ENCODE measurements around the gene BMPR2. TPM values are rescaled to one million over a fixed set of nuclear protein-coding genes. Genes with fewer than 3 reads are reported as not detected.

BMPR2 gene
- total RNA-seq, 1 experiment from 2014 or later = 34.9 TPM

DNA sequence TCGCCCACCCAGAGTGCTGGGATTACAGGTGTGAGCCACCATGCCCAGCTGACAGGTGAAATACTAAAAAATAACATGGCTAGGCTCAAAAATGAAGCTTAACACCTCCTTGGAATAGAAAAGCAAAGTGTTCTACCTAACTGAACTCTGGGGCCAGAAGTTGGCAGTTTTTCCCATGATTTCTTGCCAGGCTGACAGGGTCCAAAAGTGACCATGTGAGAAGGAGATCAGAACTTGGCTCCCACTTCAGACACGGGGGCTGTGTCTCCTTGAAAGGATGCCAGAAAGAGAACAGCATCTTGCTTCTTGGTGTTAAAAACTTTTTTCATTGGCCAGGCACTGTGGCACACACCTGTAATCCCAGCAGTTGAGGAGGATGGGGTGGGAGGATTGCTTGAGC is 47.0 kb downstream of the BMPR2 start:
- no peaks in the 10 kb centered on the region for H3K36me3 ChIP-seq (ENCODE audit: insufficient read depth, low read length, poor library complexity, severe bottlenecking)
- intact Hi-C loops (cut with micrococcal nuclease; ENCODE audit: unreplicated experiment) = no loop called here
- CTCF ChIA-PET = no interaction called here
- no peak overlapping the region for H3K4me3 ChIP-seq (ENCODE audit: low read depth, low read length, poor library complexity, severe bottlenecking)
- H3K4me1 ChIP-seq (ENCODE audit: insufficient read depth, low read length, poor library complexity, severe bottlenecking) = peaks cover 13% of the 10 kb centered on the region
- BruUV-seq (replicated peaks) = no TSS peak
- POLR2A ChIA-PET (ENCODE audit: low non-redundant PET) = no interaction called here
- DNase-seq (ENCODE audit: low spot score) = no peak
- no peaks in the 10 kb centered on the region for H3K27me3 ChIP-seq (replicated peaks; ENCODE audit: insufficient read depth, low read depth, low read length, poor library complexity)
- no peak overlapping the region for H3K27ac ChIP-seq (ENCODE audit: low read depth, low read length, poor library complexity, severe bottlenecking)
- TF ChIP-seq CTCF (conservative IDR thresholded peaks at IDR 0.05; ENCODE audit: low read depth, low read length) (no peak), EZH2 (IDR thresholded peaks at IDR 0.05; ENCODE audit: borderline replicate concordance, low read depth, low read length, poor library complexity, severe bottlenecking) (no peak)
- H3K9me3 ChIP-seq (ENCODE audit: low read depth, low read length, poor library complexity, severe bottlenecking) = no peaks in the 10 kb centered on the region

DNA sequence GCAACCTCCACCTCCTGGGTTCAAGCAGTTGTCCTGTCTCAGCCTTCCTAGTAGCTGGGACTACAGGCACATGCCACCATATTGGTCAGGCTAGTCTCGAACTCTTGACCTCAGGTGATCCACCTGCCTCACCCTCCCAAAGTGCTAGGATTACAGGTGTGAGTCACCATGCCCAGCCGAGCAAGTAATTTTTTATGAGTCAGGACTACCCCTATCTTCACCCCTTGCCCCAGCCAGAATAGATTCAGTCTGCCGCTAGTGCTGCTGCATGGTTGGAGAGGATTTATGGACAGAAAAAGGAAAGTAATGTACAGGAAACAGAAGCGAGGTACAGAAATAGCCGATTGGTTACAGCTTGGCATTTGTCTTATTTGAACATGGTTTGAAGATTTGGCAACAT is 48.9 kb downstream of the BMPR2 start:
- no peak for TF ChIP-seq CTCF (conservative IDR thresholded peaks at IDR 0.05; ENCODE audit: low read depth, low read length)
- no peak for TF ChIP-seq EZH2 (IDR thresholded peaks at IDR 0.05; ENCODE audit: borderline replicate concordance, low read depth, low read length, poor library complexity, severe bottlenecking)
- Histone ChIP-seq H3K9me3 (ENCODE audit: low read depth, low read length, poor library complexity, severe bottlenecking) (peaks cover 8% of the 10 kb centered on the region), H3K27me3 (replicated peaks; ENCODE audit: insufficient read depth, low read depth, low read length, poor library complexity) (no peaks in the 10 kb centered on the region), H3K4me1 (ENCODE audit: insufficient read depth, low read length, poor library complexity, severe bottlenecking) (peaks cover 13% of the 10 kb centered on the region), H3K36me3 (ENCODE audit: insufficient read depth, low read length, poor library complexity, severe bottlenecking) (no peaks in the 10 kb centered on the region), H3K27ac (ENCODE audit: low read depth, low read length, poor library complexity, severe bottlenecking) (no peak overlapping the region), H3K4me3 (ENCODE audit: low read depth, low read length, poor library complexity, severe bottlenecking) (no peak overlapping the region)
- ChIA-PET CTCF (no interaction called here), POLR2A (ENCODE audit: low non-redundant PET) (no interaction called here)
- intact Hi-C loops (cut with micrococcal nuclease; ENCODE audit: unreplicated experiment) = no loop called here
- DNase-seq (ENCODE audit: low spot score) = no peak
- no TSS peak for BruUV-seq (replicated peaks)

GRCh38 chr2:202426751-202427150 is 50.6 kb downstream of the BMPR2 start:
- DNase-seq (ENCODE audit: low spot score) = peak; percentile 77
- Histone ChIP-seq H3K27me3 (replicated peaks; ENCODE audit: insufficient read depth, low read depth, low read length, poor library complexity) (no peaks in the 10 kb centered on the region), H3K9me3 (ENCODE audit: low read depth, low read length, poor library complexity, severe bottlenecking) (peaks cover 9% of the 10 kb centered on the region), H3K27ac (ENCODE audit: low read depth, low read length, poor library complexity, severe bottlenecking) (no peak overlapping the region), H3K4me3 (ENCODE audit: low read depth, low read length, poor library complexity, severe bottlenecking) (no peak overlapping the region), H3K36me3 (ENCODE audit: insufficient read depth, low read length, poor library complexity, severe bottlenecking) (no peaks in the 10 kb centered on the region), H3K4me1 (ENCODE audit: insufficient read depth, low read length, poor library complexity, severe bottlenecking) (peaks cover 13% of the 10 kb centered on the region)
- no peak for TF ChIP-seq EZH2 (IDR thresholded peaks at IDR 0.05; ENCODE audit: borderline replicate concordance, low read depth, low read length, poor library complexity, severe bottlenecking)
- TF ChIP-seq CTCF (conservative IDR thresholded peaks at IDR 0.05; ENCODE audit: low read depth, low read length) = no peak
- CTCF ChIA-PET = no interaction called here
- intact Hi-C loops (cut with micrococcal nuclease; ENCODE audit: unreplicated experiment) = no loop called here
- no TSS peak for BruUV-seq (replicated peaks)
- POLR2A ChIA-PET (ENCODE audit: low non-redundant PET) = no interaction called here
